Measurements from ENCODE around the gene SETD7. TPM values are rescaled to one million over a fixed set of nuclear protein-coding genes. Genes with fewer than 3 reads are reported as not detected.

SETD7 gene
- total and polyA plus RNA-seq, 7 experiments from 2014 or later, result 1.0 to 16.7 (median 7.9) TPM

- H3K4me3 Mint-ChIP-seq, result peak overlapping the region in 7 of 10 donors; percentile 14 to 99 (median 89)
- Histone ChIP-seq H3K4me1 (ENCODE audit: control insufficient read depth in 2 of 2, insufficient read depth in 2 of 2, low read length in 2 of 2) (peaks cover 13 to 21% of the 10 kb centered on the region in 2 donors), H3K27ac (ENCODE audit: low read depth, low read length) (no peak overlapping the region), H3K27me3 (ENCODE audit: control insufficient read depth in 2 of 2, insufficient read depth in 2 of 2, low read length in 2 of 2) (no peaks in the 10 kb centered on the region), H3K4me3 (ENCODE audit: low read length) (no peak overlapping the region), H3K9me3 (ENCODE audit: control insufficient read depth in 2 of 3, low read length in 3 of 3) (no peaks in the 10 kb centered on the region), H3K36me3 (ENCODE audit: control insufficient read depth in 2 of 3, insufficient read depth in 3 of 3, low read length in 3 of 3) (peaks cover 0 to 4% (median 0%) of the 10 kb centered on the region in 3 experiments)
- ATAC-seq, result no peak
- intact Hi-C loops (cut with micrococcal nuclease), result loop anchor here (2.0 to 10.0 kb wide), 4 partner anchors 36 to 594 kb away; partner anchors contain the start of gene MAML3 (in 1 of the 2)
- ChIA-PET POLR2A (interaction anchor here (0.8 to 4.0 kb wide), 4 partner anchors 13 to 104 kb away, joined by 3 to 37 read pairs (median 4); partner anchors contain the start of gene RAB33B), CTCF (no interaction called here)
- peaks cover 22 to 51% (median 45%) of the 10 kb centered on the region in 7 donors for H3K4me1 Mint-ChIP-seq
- peaks cover 0 to 2% (median 0%) of the 10 kb centered on the region in 11 donors for H3K9me3 Mint-ChIP-seq
- no peak for DNase-seq
- H3K27ac Mint-ChIP-seq, result peak overlapping the region in 7 of 9 donors; percentile 36 to 96 (median 93)
- H3K36me3 Mint-ChIP-seq, result peaks cover 0 to 4% (median 2%) of the 10 kb centered on the region in 5 donors
- peaks cover 0 to 11% (median 0%) of the 10 kb centered on the region in 5 donors for H3K27me3 Mint-ChIP-seq
Measured at GRCh38 chr4:139558235-139559088, 2.4 kb upstream of the SETD7 start.

GRCh38 chr4:139557556-139558110 is 1.6 kb upstream of the SETD7 start:
- peak overlapping the region; percentile 68 for H3K4me3 ChIP-seq (ENCODE audit: low read length)
- peak overlapping the region; percentile 76 for H3K27ac ChIP-seq (ENCODE audit: low read depth, low read length)
- Mint-ChIP-seq H3K4me3 (peak overlapping the region; percentile 89 to 99 (median 96)), H3K27me3 (peaks cover 0 to 11% (median 0%) of the 10 kb centered on the region in 5 donors), H3K36me3 (peaks cover 0 to 4% (median 2%) of the 10 kb centered on the region in 5 donors), H3K4me1 (peaks cover 26 to 58% (median 49%) of the 10 kb centered on the region in 7 donors), H3K27ac (peak overlapping the region; percentile 86 to 99 (median 93)), H3K9me3 (peaks cover 0 to 2% (median 0%) of the 10 kb centered on the region in 11 donors)
- peaks cover 0 to 4% (median 0%) of the 10 kb centered on the region in 3 experiments for H3K36me3 ChIP-seq (ENCODE audit: control insufficient read depth in 2 of 3, insufficient read depth in 3 of 3, low read length in 3 of 3)
- intact Hi-C loops (cut with micrococcal nuclease), result loop anchor here (1.0 to 10.0 kb wide), 11 partner anchors 35 to 1315 kb away; partner anchors contain the start of genes MAML3 (in 1 of the 2), NOCT (in 1 of the 2), SCOC (in 1 of the 2) and SLC7A11 (in 1 of the 2)
- no peaks in the 10 kb centered on the region for H3K9me3 ChIP-seq (ENCODE audit: control insufficient read depth in 2 of 3, low read length in 3 of 3)
- no peak for ATAC-seq
- no peak for DNase-seq
- H3K27me3 ChIP-seq (ENCODE audit: control insufficient read depth in 2 of 2, insufficient read depth in 2 of 2, low read length in 2 of 2), result no peaks in the 10 kb centered on the region
- peaks cover 13 to 21% of the 10 kb centered on the region in 2 donors for H3K4me1 ChIP-seq (ENCODE audit: control insufficient read depth in 2 of 2, insufficient read depth in 2 of 2, low read length in 2 of 2)
- ChIA-PET CTCF (interaction anchor here (0.5 to 1.0 kb wide), 2 partner anchors 47 to 96 kb away, joined by 3 to 5 read pairs; no protein-coding TSS in a partner anchor), POLR2A (interaction anchor here (0.7 to 4.0 kb wide), 12 partner anchors 10 to 596 kb away, joined by 3 to 37 read pairs (median 4); partner anchors contain the start of genes NOCT and RAB33B)

- DNase-seq, result peak; percentile 39 to 70 (median 61)
- peak; percentile 36 for ATAC-seq
- intact Hi-C loops (cut with micrococcal nuclease), result loop anchor here (1.0 to 10.0 kb wide), 14 partner anchors 26 to 1314 kb away; partner anchors contain the start of genes NAA15 (in 2 of the 2), NOCT (in 2 of the 2), MAML3 (in 1 of the 2) and SCOC (in 1 of the 2)
- H3K9me3 ChIP-seq (ENCODE audit: control insufficient read depth in 2 of 3, low read length in 3 of 3), result no peaks in the 10 kb centered on the region
- CTCF ChIA-PET, result interaction anchor here (0.5 to 1.0 kb wide), 2 partner anchors 48 to 97 kb away, joined by 3 to 5 read pairs; no protein-coding TSS in a partner anchor
- H3K4me3 Mint-ChIP-seq, result peak overlapping the region; percentile 89 to 99 (median 96)
- H3K4me3 ChIP-seq (ENCODE audit: low read length), result peak overlapping the region; percentile 68
- POLR2A ChIA-PET, result interaction anchor here (0.6 to 4.0 kb wide), 17 partner anchors 9 to 817 kb away, joined by 3 to 37 read pairs (median 4); partner anchors contain the start of genes NDUFC1, NOCT, RAB33B and SCOC
- peaks cover 0 to 4% (median 2%) of the 10 kb centered on the region in 5 donors for H3K36me3 Mint-ChIP-seq
- peak overlapping the region; percentile 76 for H3K27ac ChIP-seq (ENCODE audit: low read depth, low read length)
- no peaks in the 10 kb centered on the region for H3K27me3 ChIP-seq (ENCODE audit: control insufficient read depth in 2 of 2, insufficient read depth in 2 of 2, low read length in 2 of 2)
- H3K4me1 ChIP-seq (ENCODE audit: control insufficient read depth in 2 of 2, insufficient read depth in 2 of 2, low read length in 2 of 2), result peaks cover 13 to 21% of the 10 kb centered on the region in 2 donors
- peak overlapping the region; percentile 86 to 99 (median 93) for H3K27ac Mint-ChIP-seq
- H3K9me3 Mint-ChIP-seq, result peaks cover 0 to 2% (median 0%) of the 10 kb centered on the region in 11 donors
- H3K36me3 ChIP-seq (ENCODE audit: control insufficient read depth in 2 of 3, insufficient read depth in 3 of 3, low read length in 3 of 3), result peaks cover 0 to 4% (median 0%) of the 10 kb centered on the region in 3 experiments
- H3K27me3 Mint-ChIP-seq, result peaks cover 0 to 11% (median 0%) of the 10 kb centered on the region in 5 donors
- peaks cover 29 to 58% (median 49%) of the 10 kb centered on the region in 7 donors for H3K4me1 Mint-ChIP-seq
Measured at GRCh38 chr4:139556724-139557555, 921 bp upstream of the SETD7 start.

GRCh38 chr4:139555705-139556070 is 331 bp downstream of the SETD7 start:
- peak overlapping the region; percentile 89 to 99 (median 96) for H3K4me3 Mint-ChIP-seq
- peak in 2 of 9 donors; percentile 19 to 24 for DNase-seq
- H3K27ac Mint-ChIP-seq, result peak overlapping the region in 8 of 9 donors; percentile 86 to 96 (median 92)
- Histone ChIP-seq H3K4me3 (ENCODE audit: low read length) (peak overlapping the region; percentile 68), H3K4me1 (ENCODE audit: control insufficient read depth in 2 of 2, insufficient read depth in 2 of 2, low read length in 2 of 2) (peaks cover 8 to 17% of the 10 kb centered on the region in 2 donors), H3K27me3 (ENCODE audit: control insufficient read depth in 2 of 2, insufficient read depth in 2 of 2, low read length in 2 of 2) (no peaks in the 10 kb centered on the region), H3K36me3 (ENCODE audit: control insufficient read depth in 2 of 3, insufficient read depth in 3 of 3, low read length in 3 of 3) (peaks cover 0 to 4% (median 0%) of the 10 kb centered on the region in 3 experiments), H3K9me3 (ENCODE audit: control insufficient read depth in 2 of 3, low read length in 3 of 3) (no peaks in the 10 kb centered on the region), H3K27ac (ENCODE audit: low read depth, low read length) (peak overlapping the region; percentile 76)
- H3K4me1 Mint-ChIP-seq, result peaks cover 25 to 55% (median 46%) of the 10 kb centered on the region in 7 donors
- peak; percentile 2 for ATAC-seq
- ChIA-PET POLR2A (interaction anchor here (0.7 to 4.0 kb wide), 7 partner anchors 23 to 595 kb away, joined by 3 to 37 read pairs (median 4); partner anchors contain the start of genes NOCT and RAB33B), CTCF (no interaction called here)
- intact Hi-C loops (cut with micrococcal nuclease), result loop anchor here (1.0 to 10.0 kb wide), 19 partner anchors 24 to 1313 kb away; partner anchors contain the start of genes ELMOD2 (in 2 of the 2), NAA15 (in 2 of the 2), NOCT (in 2 of the 2) and ELF2 (in 1 of the 2)
- peaks cover 0 to 4% (median 2%) of the 10 kb centered on the region in 5 donors for H3K36me3 Mint-ChIP-seq
- peaks cover 0 to 2% (median 0%) of the 10 kb centered on the region in 11 donors for H3K9me3 Mint-ChIP-seq
- peaks cover 0 to 11% (median 0%) of the 10 kb centered on the region in 5 donors for H3K27me3 Mint-ChIP-seq

GRCh38 chr4:139554893-139555704 is 920 bp downstream of the SETD7 start:
- Histone ChIP-seq H3K9me3 (ENCODE audit: control insufficient read depth in 2 of 3, low read length in 3 of 3) (no peaks in the 10 kb centered on the region), H3K4me1 (ENCODE audit: control insufficient read depth in 2 of 2, insufficient read depth in 2 of 2, low read length in 2 of 2) (peaks cover 4 to 11% of the 10 kb centered on the region in 2 donors), H3K36me3 (ENCODE audit: control insufficient read depth in 2 of 3, insufficient read depth in 3 of 3, low read length in 3 of 3) (peaks cover 0 to 4% (median 0%) of the 10 kb centered on the region in 3 experiments), H3K4me3 (ENCODE audit: low read length) (peak overlapping the region; percentile 68), H3K27me3 (ENCODE audit: control insufficient read depth in 2 of 2, insufficient read depth in 2 of 2, low read length in 2 of 2) (no peaks in the 10 kb centered on the region), H3K27ac (ENCODE audit: low read depth, low read length) (peak overlapping the region; percentile 76)
- Mint-ChIP-seq H3K4me1 (peaks cover 19 to 49% (median 40%) of the 10 kb centered on the region in 7 donors), H3K27me3 (peaks cover 0 to 11% (median 0%) of the 10 kb centered on the region in 5 donors), H3K27ac (peak overlapping the region; percentile 86 to 98 (median 97)), H3K9me3 (peaks cover 0 to 2% (median 0%) of the 10 kb centered on the region in 11 donors), H3K4me3 (peak overlapping the region; percentile 89 to 99 (median 98)), H3K36me3 (peaks cover 0 to 4% (median 2%) of the 10 kb centered on the region in 5 donors)
- ChIA-PET POLR2A (interaction anchor here (0.7 to 2.6 kb wide), 7 partner anchors 10 to 472 kb away, joined by 3 to 15 read pairs (median 4); partner anchors contain the start of gene RAB33B), CTCF (interaction anchor here (1.0 to 1.2 kb wide), 3 partner anchors 24 to 103 kb away, joined by 3 to 4 read pairs (median 3); no protein-coding TSS in a partner anchor)
- ATAC-seq (peak; percentile 85), DNase-seq (peak; percentile 65 to 93 (median 88))
- intact Hi-C loops (cut with micrococcal nuclease), result loop anchor here (1.0 to 10.0 kb wide), 9 partner anchors 33 to 970 kb away; partner anchors contain the start of genes ELMOD2 (in 2 of the 2), ELF2 (in 1 of the 2) and MAML3 (in 1 of the 2)

All from naive thymus-derived CD4-positive, alpha-beta T cell (primary cell).